OCI-LY1 (cell line): Measurements from ENCODE around the gene COX6B1.

Source experiments
- EZH2 ChIP-seq: fragments of 200-600 bp; sonication (generic), shearing (Covaris generic); IDR thresholded peaks from 2 replicates; pipeline ENCODE4 v1.8.0; 2017; ENCODE audit warnings: borderline replicate concordance, mixed run types, mild to moderate bottlenecking, antibody characterized with exemption, low read length, moderate library complexity, mixed read lengths
- TF ChIP-seq, protein P1 (sequence below): fragments of 200-600 bp; sonication (generic), shearing (Covaris generic); IDR thresholded peaks from 2 replicates; pipeline ENCODE4 v1.5.1; 2017; ENCODE audit warnings: mild to moderate bottlenecking, antibody characterized with exemption, low read length, moderate library complexity, mixed read lengths

DNA sequence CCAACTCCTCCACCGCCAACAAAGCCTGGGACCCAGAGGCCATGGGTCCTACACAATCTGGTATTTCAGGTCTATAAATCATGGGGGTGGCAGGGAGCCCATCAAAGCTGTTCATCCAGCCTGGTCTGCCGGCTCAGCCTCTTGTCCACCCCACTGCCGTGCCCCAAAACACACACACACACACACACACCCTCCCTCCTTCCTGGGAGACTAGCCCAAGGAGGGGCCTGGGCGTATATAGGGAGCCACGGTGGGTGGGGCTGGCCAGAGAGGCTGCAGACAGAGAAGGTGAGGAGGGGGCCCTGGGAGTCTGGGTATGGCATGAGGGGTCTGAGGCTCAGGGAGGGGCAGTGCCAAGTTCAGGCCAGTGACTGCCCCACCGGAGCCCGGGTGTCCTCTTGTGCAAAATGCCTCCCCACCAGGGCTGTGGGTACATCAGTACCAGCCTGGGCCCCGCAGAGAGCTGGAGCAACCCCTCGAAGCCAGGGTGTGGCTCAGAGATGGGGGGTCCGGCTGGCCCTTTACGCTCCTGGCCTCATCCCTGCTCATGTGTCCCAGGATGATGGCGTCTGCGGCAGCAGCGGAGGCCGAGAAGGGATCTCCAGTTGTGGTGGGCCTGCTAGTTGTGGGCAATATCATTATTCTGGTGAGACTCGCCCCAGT lies 18.3 kb downstream of the COX6B1 start, which contains the start of gene UPK1A:
- TF ChIP-seq, protein P1, sequence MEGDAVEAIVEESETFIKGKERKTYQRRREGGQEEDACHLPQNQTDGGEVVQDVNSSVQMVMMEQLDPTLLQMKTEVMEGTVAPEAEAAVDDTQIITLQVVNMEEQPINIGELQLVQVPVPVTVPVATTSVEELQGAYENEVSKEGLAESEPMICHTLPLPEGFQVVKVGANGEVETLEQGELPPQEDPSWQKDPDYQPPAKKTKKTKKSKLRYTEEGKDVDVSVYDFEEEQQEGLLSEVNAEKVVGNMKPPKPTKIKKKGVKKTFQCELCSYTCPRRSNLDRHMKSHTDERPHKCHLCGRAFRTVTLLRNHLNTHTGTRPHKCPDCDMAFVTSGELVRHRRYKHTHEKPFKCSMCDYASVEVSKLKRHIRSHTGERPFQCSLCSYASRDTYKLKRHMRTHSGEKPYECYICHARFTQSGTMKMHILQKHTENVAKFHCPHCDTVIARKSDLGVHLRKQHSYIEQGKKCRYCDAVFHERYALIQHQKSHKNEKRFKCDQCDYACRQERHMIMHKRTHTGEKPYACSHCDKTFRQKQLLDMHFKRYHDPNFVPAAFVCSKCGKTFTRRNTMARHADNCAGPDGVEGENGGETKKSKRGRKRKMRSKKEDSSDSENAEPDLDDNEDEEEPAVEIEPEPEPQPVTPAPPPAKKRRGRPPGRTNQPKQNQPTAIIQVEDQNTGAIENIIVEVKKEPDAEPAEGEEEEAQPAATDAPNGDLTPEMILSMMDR, result no peak
- TF ChIP-seq EZH2, result no peak
